Dermis microvascular lymphatic vessel endothelial cell (primary cell): ENCODE results near the gene SDK1. TPM values are rescaled to one million over a fixed set of nuclear protein-coding genes. Genes with fewer than 3 reads are reported as not detected.

Experiments used
- DNase-seq, 2 donors: peaks; one replicate each; pipeline versions ENCODE4 v3.0.0 to v3.0.0-alpha.2; 2010; ENCODE audit warnings: low read depth in 2 of 2
- total RNA-seq: library from RNA; depleted of rRNA; stranded (reverse); fragments of >200 nt; gene quantifications from 2 replicates; pipeline ENCODE4 v1.2.1, GENCODE V29; 2014

The SDK1 gene
- total RNA-seq, 1 donor from 2014 or later: 0.39 TPM

GRCh38 chr7:4037308-4037707 is 736.3 kb downstream of the SDK1 start:
- no peak for DNase-seq

GRCh38 chr7:4037877-4038276 is 736.8 kb downstream of the SDK1 start:
- no peak for DNase-seq

DNA sequence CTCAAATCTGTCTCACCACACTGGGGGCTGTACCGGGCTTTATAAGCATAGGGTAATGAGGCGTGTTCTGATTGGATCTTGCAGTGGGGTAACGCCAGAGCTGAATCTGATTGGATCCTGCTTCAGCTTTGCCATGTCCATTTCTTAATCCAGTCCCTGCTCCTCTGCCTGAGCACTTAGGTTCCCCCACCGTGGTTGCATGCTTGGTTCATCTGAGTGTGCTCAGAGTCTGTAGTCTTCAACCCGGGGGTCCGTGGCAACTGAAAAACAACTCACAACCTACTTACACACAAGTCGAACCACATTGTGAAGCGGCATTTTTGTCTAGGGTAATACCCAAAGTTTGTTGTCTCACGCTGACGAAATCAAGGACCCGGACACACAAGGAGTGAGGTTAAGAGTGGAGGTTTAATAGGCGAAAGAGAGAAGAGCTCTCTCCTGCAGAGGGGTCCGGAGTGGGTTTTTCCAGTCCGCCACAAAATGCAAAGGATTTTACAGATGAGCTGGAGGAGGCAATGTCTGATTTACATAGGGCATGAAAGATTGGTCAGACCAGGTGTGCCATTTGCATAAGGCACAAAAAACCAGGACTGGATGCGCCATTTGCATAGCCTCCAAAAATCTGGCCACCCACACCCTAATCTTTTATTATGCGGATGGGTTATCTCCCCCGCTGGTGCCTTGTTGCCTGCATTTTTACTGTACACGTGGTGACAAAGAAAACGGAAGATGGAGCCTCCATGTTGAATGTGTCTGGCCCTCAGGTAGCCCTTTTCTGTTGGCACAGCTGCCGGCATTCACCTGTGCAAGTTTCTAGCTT is 739.3 kb downstream of the SDK1 start:
- DNase-seq: no peak

- DNase-seq: no peak
These were observed 741.5 kb downstream of the SDK1 start for GRCh38 chr7:4042402-4043045.

GRCh38 chr7:4043988-4044387 is 742.9 kb downstream of the SDK1 start:
- no peak for DNase-seq

DNA sequence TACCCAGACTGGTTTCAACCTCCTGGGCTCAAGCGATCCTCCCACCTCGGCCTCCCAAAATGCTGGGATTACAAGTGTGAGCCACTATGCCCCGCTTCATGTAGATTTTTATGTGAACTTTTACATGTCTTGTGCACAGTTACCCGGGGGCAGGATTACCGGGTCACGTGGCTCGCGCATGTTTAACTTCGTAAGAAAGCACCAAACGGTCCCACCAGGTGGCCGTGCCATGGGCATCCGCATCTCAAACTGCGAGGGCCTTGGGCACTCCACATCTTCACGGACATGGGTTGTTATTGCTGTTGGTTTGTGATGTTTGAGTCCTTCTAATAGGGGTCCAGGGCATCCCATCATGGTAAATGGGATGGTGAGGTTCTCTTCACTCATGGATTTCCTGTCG is 744.4 kb downstream of the SDK1 start:
- no peak for DNase-seq

DNA sequence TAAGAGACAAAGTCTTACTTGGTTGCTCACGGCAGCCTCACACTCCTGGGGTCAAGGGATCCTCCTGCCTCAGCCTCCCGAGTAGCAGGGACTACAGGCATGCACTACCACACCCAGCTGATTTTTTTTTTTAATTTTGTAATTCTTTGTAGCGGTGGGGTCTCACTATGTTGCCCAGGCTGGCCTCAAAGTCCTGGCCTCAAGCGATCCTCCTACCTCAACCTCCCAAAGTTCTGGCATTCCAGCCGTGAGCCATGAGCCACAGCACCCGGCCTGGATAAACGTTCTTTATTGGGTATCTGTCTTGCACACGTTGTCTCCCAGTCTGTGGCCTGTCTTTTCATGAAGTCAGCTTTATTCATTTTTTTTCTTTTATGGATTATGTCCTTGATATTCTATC is 744.9 kb downstream of the SDK1 start:
- DNase-seq: no peak

GRCh38 chr7:4048336-4048735 is 747.3 kb downstream of the SDK1 start:
- no peak for DNase-seq

DNA sequence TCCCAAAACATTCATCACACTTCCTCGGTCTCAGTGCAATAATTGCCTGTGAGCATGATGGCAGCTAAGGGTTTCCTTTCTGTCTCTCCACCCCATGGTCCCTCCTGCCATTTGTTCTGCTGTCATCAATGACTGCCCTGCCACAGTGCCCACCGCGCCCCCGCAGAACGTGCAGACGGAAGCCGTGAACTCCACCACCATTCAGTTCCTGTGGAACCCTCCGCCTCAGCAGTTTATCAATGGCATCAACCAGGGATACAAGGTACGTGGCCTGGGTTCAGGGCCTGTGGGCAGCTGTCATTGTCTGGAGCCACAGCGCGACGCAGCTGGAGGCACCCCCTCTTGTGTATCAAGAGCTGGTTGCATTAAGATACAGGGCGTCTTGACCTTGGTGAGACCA is 748.1 kb downstream of the SDK1 start:
- no peak for DNase-seq

DNA sequence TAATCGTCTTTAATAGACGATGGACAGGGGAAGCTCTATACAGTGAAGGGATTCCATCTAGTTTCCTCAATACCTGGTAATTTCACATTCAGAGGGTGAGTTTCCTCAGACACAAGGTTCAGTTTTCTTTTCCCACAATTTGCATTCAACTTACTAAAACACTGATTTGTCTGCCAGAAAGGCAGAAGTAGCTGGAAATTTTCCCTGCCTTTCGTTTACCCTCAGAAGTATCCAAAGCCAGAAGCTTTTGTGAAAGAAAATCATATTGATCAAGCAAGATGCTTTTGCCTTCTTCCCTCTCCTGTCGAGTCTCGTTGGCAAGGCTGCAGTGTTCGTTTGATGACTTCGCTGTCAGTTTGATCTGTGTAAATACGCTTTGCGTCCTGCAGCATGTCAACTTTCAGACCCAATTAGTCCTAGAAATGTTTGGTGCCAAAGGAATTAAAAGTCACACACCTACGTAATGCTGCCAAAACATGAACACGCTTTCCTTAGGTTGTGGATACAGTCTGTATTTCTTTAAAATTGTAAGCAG is 749.1 kb downstream of the SDK1 start:
- no peak for DNase-seq

DNA sequence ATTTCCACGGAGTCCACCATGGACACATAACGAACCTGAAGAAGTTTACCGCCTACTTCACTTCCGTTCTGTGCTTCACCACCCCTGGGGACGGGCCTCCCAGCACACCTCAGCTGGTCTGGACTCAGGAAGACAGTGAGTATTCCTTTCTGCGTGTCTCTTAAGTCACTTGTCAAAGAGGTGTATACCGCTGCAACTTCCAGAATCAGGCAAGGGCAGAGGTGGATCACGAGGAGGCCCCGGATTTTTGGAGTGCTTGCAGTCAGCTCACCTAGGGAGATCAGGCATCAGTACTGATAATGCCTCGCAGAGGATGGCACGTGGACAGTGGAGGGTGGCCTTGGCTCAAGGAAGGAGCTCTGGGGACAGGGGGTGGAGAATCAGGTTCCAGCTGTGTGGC is 750.6 kb downstream of the SDK1 start:
- DNase-seq: no peak

DNA sequence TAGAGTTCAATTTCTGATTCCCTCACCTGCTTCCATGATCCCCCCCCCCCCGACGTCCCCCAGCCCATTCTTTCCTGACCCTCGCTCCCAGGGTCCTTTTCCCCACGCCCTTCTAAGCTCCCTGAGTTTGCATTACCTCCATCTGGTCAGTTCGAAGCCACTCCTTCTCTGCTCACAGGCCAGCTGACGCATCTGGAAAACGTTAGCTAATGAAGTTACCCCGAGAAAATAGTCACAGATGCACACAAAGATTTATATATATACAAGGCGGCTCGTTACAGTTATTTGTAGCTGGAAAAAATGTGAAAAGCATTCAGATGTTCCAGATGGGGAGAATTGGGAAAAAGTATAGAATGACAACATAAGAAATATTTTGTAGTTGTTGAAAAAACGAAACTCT is 751.1 kb downstream of the SDK1 start:
- DNase-seq: no peak

- no peak for DNase-seq
These were observed 753.1 kb downstream of the SDK1 start for GRCh38 chr7:4054158-4054557.

GRCh38 chr7:4056552-4057288 is 755.7 kb downstream of the SDK1 start:
- no peak for DNase-seq

DNA sequence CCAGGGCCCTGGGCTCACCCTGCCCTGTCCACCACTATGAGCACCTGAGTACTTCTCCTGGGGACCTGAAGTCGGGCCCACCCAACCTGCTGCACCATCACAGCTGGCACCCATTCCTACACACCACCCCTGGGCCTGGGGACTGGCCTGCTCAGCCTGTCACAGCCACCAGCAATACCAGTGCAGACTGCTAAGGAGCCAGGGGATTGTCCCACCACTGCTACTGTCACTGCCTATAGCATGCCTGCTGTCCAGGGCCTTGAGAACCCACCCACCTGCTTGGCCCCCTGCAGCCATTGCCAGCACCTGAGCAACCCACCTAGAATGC is 756.2 kb downstream of the SDK1 start:
- DNase-seq: no peak

DNA sequence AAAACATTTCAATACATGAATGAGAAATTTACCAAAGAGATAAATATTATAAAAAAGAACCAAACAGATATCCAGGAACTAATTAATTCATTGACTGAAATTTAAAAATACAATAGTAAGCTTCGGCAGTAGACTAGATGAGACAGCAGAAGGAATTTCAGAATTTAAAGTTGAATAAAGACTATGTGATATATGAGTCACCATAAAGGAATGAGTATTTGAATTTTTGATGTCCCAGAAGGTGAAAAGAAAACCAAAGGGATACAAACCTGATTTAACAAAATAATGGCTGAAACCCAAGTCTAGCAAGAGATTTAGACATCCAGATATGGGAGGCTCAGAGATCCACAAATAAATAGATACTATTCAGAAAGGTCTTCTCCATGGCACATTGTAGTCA is 757.1 kb downstream of the SDK1 start:
- DNase-seq: no peak

GRCh38 chr7:4065190-4065589 is 764.1 kb downstream of the SDK1 start:
- no peak for DNase-seq

DNA sequence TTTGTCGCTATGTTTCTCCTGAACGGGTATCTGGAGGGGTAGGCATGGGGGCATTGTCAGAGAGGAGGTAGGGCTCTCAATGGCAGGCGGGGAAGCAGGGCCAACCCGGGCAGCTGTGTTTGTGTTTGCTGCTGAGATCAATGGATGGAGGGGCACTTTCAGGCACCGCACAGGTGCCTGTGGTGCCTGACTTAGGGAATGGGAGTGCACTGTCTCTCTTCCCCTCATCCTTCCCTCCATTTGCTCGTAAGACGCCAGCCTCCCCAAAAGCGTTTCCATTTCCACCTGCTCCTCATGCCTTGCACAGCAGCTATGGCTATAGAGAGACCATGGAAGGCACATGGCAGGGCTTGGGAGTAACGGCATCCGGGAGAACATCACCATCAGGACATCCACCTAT is 765.2 kb downstream of the SDK1 start:
- no peak for DNase-seq

- no peak for DNase-seq
These were observed 765.8 kb downstream of the SDK1 start for GRCh38 chr7:4066626-4067475.

- DNase-seq: no peak
These were observed 766.4 kb downstream of the SDK1 start for GRCh38 chr7:4067476-4067760.

- DNase-seq: no peak
These were observed 766.8 kb downstream of the SDK1 start for GRCh38 chr7:4067874-4068273.

DNA sequence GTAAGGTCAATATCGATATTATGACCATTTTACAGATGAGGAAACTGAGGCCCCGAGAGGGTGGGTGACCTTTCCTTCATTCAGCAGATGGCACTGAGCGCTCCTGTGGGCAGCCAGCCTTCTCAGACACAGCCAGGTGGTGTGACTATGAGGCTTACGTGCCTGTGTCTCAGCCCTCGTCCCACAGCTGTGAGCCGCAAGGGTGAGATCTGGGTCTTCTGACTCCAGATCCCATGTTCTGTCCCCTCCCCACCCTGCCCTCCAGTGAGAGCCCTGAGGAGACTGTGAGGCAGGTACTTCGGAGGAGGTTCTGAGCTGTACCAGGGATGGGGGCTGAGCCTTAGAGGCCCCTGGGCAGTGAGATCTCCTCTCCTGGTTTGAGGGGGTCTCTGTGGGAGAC is 767.2 kb downstream of the SDK1 start:
- no peak for DNase-seq
